NT2/D1 (cell line): ENCODE measurements around the gene TMEM8B.
"Not testable (repeated sequence)": the region's sequence is repeated elsewhere in the genome, so short reads cannot be mapped to it uniquely, and the experiment has no call there.

Source experiments
- SUZ12 ChIP-seq: IDR thresholded peaks from 2 replicates; pipeline ENCODE4 v1.6.1; 2011; ENCODE audit not compliant: insufficient read length, insufficient read depth; ENCODE audit errors: extremely low read depth
- YY1 ChIP-seq: IDR thresholded peaks from 2 replicates; pipeline ENCODE4 v1.6.1; 2011; ENCODE audit not compliant: insufficient read length, insufficient read depth

DNA sequence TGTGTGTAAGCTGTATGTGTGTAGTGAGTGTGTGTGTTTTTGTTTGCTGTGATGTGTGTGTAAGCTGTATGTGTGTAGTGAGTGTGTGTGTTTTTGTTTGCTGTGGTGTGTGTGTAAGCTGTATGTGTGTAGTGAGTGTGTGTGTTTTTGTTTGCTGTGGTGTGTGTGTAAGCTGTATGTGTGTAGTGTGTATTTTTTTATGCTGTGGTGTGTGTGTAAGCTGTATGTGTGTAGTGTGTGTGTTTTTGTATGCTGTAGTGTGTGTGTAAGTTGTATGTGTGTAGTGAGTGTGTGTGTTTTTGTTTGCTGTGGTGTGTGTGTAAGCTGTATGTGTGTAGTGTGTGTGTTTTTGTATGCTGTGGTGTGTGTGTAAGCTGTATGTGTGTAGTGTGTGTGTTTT is 84.4 kb downstream of the TMEM8B start:
- not testable (repeated sequence) for TF ChIP-seq SUZ12, YY1
